NT2/D1 (cell line): ENCODE data around the gene NXPE3.

Source experiments
- SUZ12 ChIP-seq: IDR thresholded peaks from 2 replicates; pipeline ENCODE4 v1.6.1; 2011; ENCODE audit not compliant: insufficient read length, insufficient read depth; ENCODE audit errors: extremely low read depth
- YY1 ChIP-seq: IDR thresholded peaks from 2 replicates; pipeline ENCODE4 v1.6.1; 2011; ENCODE audit not compliant: insufficient read length, insufficient read depth
- ZNF274 ChIP-seq: IDR thresholded peaks from 2 replicates; pipeline ENCODE4 v1.6.1; 2011; ENCODE audit warnings: mild to moderate bottlenecking, low read depth, low read length

- no peak for TF ChIP-seq ZNF274
- no peak for TF ChIP-seq YY1
- TF ChIP-seq SUZ12: no peak
Measured at GRCh38 chr3:101823525-101823924, 44.5 kb downstream of the NXPE3 start.
